EH (cell line): ENCODE results near the gene PRDM15.

Source experiments
- DNase-seq: peaks from one replicate; pipeline ENCODE4 v3.0.0-alpha.2; 2015; ENCODE audit warnings: low read depth

The PRDM15 gene

DNA sequence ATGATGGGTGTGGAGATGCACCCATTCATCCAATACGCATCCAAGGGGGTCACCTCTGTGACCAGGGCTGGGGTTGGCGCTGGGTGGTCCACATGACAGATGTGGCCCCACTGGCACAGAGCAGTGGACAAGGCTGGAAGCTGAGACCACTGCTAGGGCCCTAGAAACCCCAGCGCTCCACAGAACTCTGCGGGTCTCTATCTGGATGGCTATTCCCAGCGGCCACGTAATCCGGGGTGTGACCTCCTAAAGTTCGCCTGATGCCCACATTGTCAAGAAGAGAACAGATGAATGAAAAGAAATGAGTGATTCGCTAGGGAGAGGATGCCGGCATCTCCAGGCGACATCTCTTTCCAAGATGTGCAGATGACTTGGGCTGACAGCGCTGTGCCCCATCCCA is 55.2 kb downstream of the PRDM15 start:
- DNase-seq, result no peak

- DNase-seq, result no peak
Observed at GRCh38 chr21:41823166-41823565, 56.0 kb downstream of the PRDM15 start.

DNA sequence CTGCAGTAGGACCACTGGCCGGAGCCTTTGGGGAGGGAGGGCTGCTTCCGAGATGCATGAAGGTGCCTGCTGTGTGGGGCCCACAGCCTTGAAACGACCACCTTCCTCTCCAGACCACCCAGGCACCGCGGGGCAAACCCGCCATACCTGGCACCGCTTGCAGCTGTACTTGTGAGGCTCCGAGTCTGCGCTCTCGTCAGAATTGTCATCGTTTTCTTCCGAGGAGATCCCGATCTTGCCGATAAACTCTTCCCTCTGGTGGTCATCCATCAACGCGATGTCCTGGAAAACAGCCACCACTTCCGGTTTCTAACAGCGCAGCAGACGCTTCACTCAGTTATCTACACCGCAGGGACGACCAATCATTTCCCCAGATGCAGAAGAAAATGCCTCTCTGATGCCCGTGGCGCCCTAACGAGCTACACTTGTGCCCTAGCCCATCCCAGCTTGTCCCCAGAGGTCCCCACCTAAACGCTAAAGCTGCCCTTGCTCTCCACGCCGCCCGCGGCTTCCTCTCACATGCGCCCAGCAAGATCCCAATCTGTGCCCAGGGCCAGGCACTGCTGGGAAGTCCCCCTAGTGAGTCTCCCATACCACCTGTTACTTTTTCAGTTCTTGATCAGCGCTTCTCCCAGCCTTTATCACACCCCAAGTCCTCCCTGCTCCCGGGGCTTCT is 57.2 kb downstream of the PRDM15 start:
- no peak for DNase-seq

GRCh38 chr21:41821081-41821755 is 57.9 kb downstream of the PRDM15 start:
- no peak for DNase-seq

GRCh38 chr21:41820384-41821080 is 58.6 kb downstream of the PRDM15 start:
- DNase-seq, result no peak

- no peak for DNase-seq
Observed at GRCh38 chr21:41819856-41820281, 59.3 kb downstream of the PRDM15 start.

GRCh38 chr21:41819236-41819855 is 59.8 kb downstream of the PRDM15 start:
- DNase-seq, result no peak

GRCh38 chr21:41817877-41818855 is 61.0 kb downstream of the PRDM15 start:
- no peak for DNase-seq

- peak; percentile 82 for DNase-seq
Observed at GRCh38 chr21:41817228-41817627, 61.9 kb downstream of the PRDM15 start.

DNA sequence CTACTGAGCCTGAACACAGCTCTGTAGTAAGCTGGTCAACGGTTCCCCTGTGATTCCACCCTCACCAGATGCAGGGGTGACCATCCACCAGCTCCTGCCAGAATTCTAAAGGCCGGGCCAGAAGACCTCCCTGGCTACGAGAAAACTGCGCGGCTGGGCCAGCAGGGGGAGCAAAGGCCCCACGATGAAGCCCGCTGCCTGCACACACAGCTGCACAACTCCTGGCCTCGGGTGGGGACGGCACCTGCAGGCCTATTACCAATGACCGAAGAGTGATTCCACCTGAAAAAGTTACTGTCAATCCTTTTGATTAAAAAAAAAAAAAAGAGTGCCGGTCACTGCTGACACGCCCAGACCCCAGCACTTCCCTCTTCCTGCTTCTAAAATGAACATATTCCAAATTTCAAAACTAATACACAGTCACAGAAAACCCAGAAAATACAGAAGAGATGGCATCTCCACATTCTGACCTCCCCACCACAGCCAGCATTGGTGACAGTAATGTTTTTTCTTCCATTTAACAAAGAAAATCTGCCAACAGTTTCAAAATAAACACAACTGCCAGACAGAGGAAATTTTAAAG is 62.5 kb downstream of the PRDM15 start:
- peak; percentile 59 for DNase-seq

- DNase-seq, result no peak
Observed at GRCh38 chr21:41815652-41816582, 63.2 kb downstream of the PRDM15 start.

- no peak for DNase-seq
Observed at GRCh38 chr21:41813226-41813625, 65.9 kb downstream of the PRDM15 start.

DNA sequence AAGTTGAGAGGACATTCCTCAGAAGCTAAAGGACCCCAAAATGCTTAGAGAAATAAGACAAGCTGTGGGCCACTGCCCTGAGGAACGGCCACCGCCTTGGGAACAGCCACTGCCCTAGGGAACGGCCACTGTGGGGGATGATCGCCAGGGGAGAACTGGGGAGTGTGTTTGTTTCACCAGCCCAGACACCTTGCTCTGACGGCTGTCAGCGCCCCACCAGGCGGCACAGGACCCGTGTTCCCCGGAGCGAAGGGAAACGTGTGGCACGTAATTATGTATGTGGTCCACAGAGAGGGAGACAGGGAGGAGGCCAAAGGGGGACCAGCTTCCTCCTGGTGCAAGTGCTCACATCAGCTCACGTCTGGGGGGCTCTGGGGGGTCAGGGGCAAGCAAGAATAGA is 66.5 kb downstream of the PRDM15 start:
- DNase-seq, result no peak

DNA sequence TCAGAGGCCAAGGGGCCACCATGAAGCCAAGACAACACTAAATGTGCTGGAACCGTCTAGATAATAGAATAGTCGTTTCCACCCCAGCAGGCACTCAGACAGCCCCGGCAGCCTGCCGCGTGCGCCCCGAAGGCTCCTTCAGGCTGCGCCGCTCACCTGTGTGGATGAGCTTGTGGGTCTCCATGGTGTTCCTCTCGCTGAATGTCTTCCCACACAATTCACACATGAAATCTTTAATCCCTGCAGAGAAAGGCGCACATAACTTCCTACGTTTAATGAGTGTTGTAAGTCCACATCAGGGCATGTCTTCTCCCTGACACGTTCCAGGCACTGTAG is 68.6 kb downstream of the PRDM15 start:
- no peak for DNase-seq

DNA sequence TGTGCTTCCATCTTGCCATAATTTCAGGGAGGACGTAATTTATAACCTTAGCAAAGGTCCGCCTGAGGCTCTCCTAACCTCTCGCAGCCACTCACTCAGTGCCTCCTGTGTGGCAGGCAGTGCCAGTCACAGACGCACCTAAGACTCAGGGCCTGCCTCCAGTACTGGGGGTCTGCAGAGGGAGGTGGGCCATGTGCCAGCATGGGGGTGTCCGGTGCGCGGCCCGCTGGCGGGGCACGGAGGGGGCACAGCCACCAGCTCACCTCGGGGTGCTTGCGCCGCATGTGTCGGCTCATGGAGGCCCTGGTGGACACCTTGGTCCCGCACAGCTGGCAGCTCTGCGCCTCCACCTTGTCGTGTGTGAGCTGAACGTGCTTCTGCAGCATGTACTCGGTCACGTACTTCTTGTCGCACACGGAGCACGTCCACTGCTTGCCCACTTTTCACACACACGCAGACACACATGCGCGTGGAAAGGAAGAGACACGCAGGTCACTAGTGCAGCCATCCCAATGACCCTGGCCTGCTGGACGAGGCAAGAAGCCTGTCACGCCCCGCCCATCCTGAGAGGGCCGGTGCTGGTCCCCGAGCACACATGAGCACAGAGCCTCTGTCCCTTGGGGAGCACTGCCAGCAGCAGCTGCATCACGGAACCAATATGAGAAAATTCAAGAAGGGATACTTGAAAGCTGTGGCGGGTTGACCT is 69.1 kb downstream of the PRDM15 start:
- no peak for DNase-seq

- DNase-seq, result no peak
Observed at GRCh38 chr21:41808846-41809245, 70.3 kb downstream of the PRDM15 start.

GRCh38 chr21:41808094-41808493 is 71.0 kb downstream of the PRDM15 start:
- DNase-seq, result no peak

- no peak for DNase-seq
Observed at GRCh38 chr21:41806773-41807172, 72.4 kb downstream of the PRDM15 start.

GRCh38 chr21:41805643-41806042 is 73.5 kb downstream of the PRDM15 start:
- no peak for DNase-seq

- DNase-seq, result no peak
Observed at GRCh38 chr21:41805038-41805437, 74.1 kb downstream of the PRDM15 start.
